ENCODE results near the gene TMEM179. TPM values are rescaled to one million over a fixed set of nuclear protein-coding genes. Genes with fewer than 3 reads are reported as not detected.

The TMEM179 gene
- total and polyA plus RNA-seq, 2 donors (not counting 3 experiments of a cell fraction or from before 2014, with no cell fraction given), result 0.14 TPM; not detected in 1

DNA sequence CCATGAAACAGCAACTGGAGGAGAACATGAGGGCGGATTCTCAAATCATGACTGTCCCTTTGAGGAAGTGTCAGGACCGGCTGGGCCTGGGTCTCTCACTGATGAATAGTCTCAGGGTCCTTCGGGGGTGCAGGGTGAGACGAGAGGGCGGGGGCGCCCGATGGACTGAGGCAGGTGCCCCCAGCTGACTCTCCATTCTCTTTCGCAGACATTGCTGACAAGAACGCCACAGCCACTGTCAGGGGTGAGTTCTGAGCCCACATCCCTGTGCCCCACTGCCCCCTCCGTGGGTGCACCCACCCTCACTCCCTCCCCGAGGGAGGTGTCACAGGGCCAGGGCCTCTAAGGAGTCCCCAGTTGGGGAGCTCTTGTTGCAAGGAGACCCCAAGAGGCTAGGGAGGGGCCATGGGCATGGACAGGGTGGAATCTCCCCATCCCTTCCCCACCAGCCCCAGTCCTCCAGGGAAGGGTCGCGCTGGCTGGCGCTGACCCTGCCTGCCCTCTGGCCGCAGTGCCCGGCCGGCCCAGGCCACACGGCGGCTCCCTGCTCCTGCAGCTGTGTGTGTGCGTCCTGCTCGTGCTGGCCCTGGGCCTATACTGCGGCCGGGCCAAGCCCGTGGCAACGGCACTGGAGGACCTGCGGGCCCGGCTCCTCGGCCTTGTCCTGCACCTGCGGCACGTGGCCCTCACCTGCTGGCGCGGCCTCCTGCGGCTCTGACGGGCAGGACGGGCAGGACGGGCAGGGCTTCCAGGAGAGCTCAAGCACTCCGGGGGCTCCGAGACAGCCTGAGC is 16.3 kb downstream of the TMEM179 start:
- H3K9ac ChIP-seq (replicated peaks; ENCODE audit: extremely low read depth, insufficient read depth, low read length), result no peak overlapping the region
- H3K27ac ChIP-seq (ENCODE audit: insufficient read depth, low read depth, low read length), result no peak overlapping the region
- ChIA-PET CTCF (no interaction called here), POLR2A (no interaction called here)
- no TSS peak for BruUV-seq (replicated peaks)
- no peaks in the 10 kb centered on the region for H3K4me1 ChIP-seq (ENCODE audit: control insufficient read depth, extremely low read depth, insufficient read depth, low read length)
- no peaks in the 10 kb centered on the region for H3K36me3 ChIP-seq (ENCODE audit: control insufficient read depth in 2 of 2, extremely low read depth in 1 of 2, insufficient read depth in 2 of 2, low read length in 2 of 2)
- H3K79me2 ChIP-seq (ENCODE audit: control insufficient read depth, insufficient read depth, low read length), result no peaks in the 10 kb centered on the region
- intact Hi-C loops (cut with micrococcal nuclease) (no loop called here), dilution Hi-C loops (cut with MboI; ENCODE audit: extremely low pct_ligation_motif_present, low sequenced_read_pairs) (no loop called here)
- no peak overlapping the region for H3K4me2 ChIP-seq (ENCODE audit: insufficient read depth, low read length)
- no peaks in the 10 kb centered on the region for H3K9me1 ChIP-seq (replicated peaks; ENCODE audit: control insufficient read depth, extremely low read depth, insufficient read depth, low read length)
- no peak overlapping the region for H3K4me3 ChIP-seq (replicated peaks in 1 of 3; ENCODE audit: insufficient read depth in 1 of 3, low read depth in 1 of 3, low read length in 3 of 3)
- TF ChIP-seq, protein P1, sequence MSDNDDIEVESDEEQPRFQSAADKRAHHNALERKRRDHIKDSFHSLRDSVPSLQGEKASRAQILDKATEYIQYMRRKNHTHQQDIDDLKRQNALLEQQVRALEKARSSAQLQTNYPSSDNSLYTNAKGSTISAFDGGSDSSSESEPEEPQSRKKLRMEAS (IDR thresholded peaks at IDR 0.05; ENCODE audit: insufficient read depth, insufficient read length), result no peak
- TF ChIP-seq GATA2 (IDR thresholded peaks at IDR 0.05; ENCODE audit: insufficient read depth, insufficient read length, low read depth, low read length) (no peak), MYC (IDR thresholded peaks at IDR 0.05; ENCODE audit: low read depth, low read length) (no peak), EZH2 (IDR thresholded peaks at IDR 0.05; ENCODE audit: borderline replicate concordance, low read depth, low read length, severe bottlenecking) (no peak), POLR2A (IDR thresholded peaks at IDR 0.05; ENCODE audit: low read depth, low read length) (no peak), JUN (IDR thresholded peaks at IDR 0.05; ENCODE audit: borderline replicate concordance, insufficient read depth, insufficient read length, low read depth) (no peak), CTCF (IDR thresholded peaks at IDR 0.05; ENCODE audit: extremely low read depth in 1 of 2, insufficient read depth in 1 of 2, low read depth in 1 of 2, low read length in 2 of 2) (no peak), FOS (IDR thresholded peaks at IDR 0.05; ENCODE audit: borderline replicate concordance, insufficient read depth, low read length) (no peak), POLR2AphosphoS5 (IDR thresholded peaks at IDR 0.05; ENCODE audit: insufficient read depth, low read depth, low read length) (no peak)
- H4K20me1 ChIP-seq (replicated peaks; ENCODE audit: control insufficient read depth, extremely low read depth, insufficient read depth, low read length), result no peaks in the 10 kb centered on the region
- H3K27me3 ChIP-seq (ENCODE audit: control insufficient read depth in 2 of 2, insufficient read depth in 2 of 2, low read length in 2 of 2), result no peaks in the 10 kb centered on the region
- no peaks in the 10 kb centered on the region for H3K9me3 ChIP-seq (replicated peaks; ENCODE audit: control insufficient read depth, insufficient read depth, low read length)
- DNase-seq (ENCODE audit: low read depth, low spot score), result no peak
- no peak overlapping the region for H2AFZ ChIP-seq (ENCODE audit: low read depth, low read length)
- no peak for FAIRE-seq

Data from endothelial cell of umbilical vein (primary cell).